Muscle of back (tissue), 11 donors: Measurements from ENCODE around the gene SEPTIN5. TPM values are rescaled to one million over a fixed set of nuclear protein-coding genes. Genes with fewer than 3 reads are reported as not detected.

ENCODE experiments used
- DNase-seq, 3 donors: peaks; one replicate each; pipeline versions ENCODE4 v3.0.0 to v3.0.0-alpha.2; 2013
- polyA plus RNA-seq, 10 donors: library from polyadenylated mRNA; unstranded; fragments of 120-200 nt; gene quantifications; one replicate each; pipeline ENCODE4 v1.2.1, GENCODE V29; 2013; ENCODE audit not compliant: insufficient read length in 10 of 10

SEPTIN5 gene
- polyA plus RNA-seq, 10 donors, result 83.2 to 122 (median 105) TPM

- peak in 1 of 3 donors; percentile 52 for DNase-seq
Measured at GRCh38 chr22:19759427-19760057, 45.2 kb downstream of the SEPTIN5 start.

GRCh38 chr22:19760058-19760950 lies 46.0 kb downstream of the SEPTIN5 start, which contains the start of gene TBX1:
TSS of gene TBX1 (plus strand) at chr22:19760778. CDS start at chr22:19760844, 66 bp downstream.
- DNase-seq, result no peak

- DNase-seq, result no peak
Measured at GRCh38 chr22:19760951-19761724, 46.8 kb downstream of the SEPTIN5 start.

- no peak for DNase-seq
Measured at GRCh38 chr22:19761725-19762567, 47.6 kb downstream of the SEPTIN5 start.

- no peak for DNase-seq
Measured at GRCh38 chr22:19762568-19763457, 48.5 kb downstream of the SEPTIN5 start.

GRCh38 chr22:19763458-19764298 lies 49.4 kb downstream of the SEPTIN5 start:
- no peak for DNase-seq

- no peak for DNase-seq
Measured at GRCh38 chr22:19764299-19764593, 49.9 kb downstream of the SEPTIN5 start.

GRCh38 chr22:19764636-19765476 lies 50.6 kb downstream of the SEPTIN5 start:
- no peak for DNase-seq

GRCh38 chr22:19765477-19766239 lies 51.4 kb downstream of the SEPTIN5 start:
- no peak for DNase-seq

GRCh38 chr22:19766240-19766510 lies 51.9 kb downstream of the SEPTIN5 start:
- DNase-seq, result no peak

- peak in 1 of 3 donors; percentile 51 for DNase-seq
Measured at GRCh38 chr22:19766511-19767426, 52.5 kb downstream of the SEPTIN5 start.

GRCh38 chr22:19767427-19768341 lies 53.4 kb downstream of the SEPTIN5 start:
- peak in 1 of 3 donors; percentile 67 for DNase-seq

- no peak for DNase-seq
Measured at GRCh38 chr22:19769393-19769715, 55.1 kb downstream of the SEPTIN5 start.

- no peak for DNase-seq
Measured at GRCh38 chr22:19770349-19771220, 56.3 kb downstream of the SEPTIN5 start.

GRCh38 chr22:19772422-19772672 lies 58.0 kb downstream of the SEPTIN5 start:
- no peak for DNase-seq
